Smooth muscle cell of the brain vasculature (primary cell): Measurements from ENCODE around the gene BEST3.

Experiments used
- DNase-seq: peaks from one replicate; pipeline ENCODE4 v3.0.0-alpha.2; 2012; ENCODE audit warnings: low read depth, low spot score

The BEST3 gene

GRCh38 chr12:69698769-69699540 is at the start of gene BEST3:
TSS of gene BEST3 (minus strand) at chr12:69699303. CDS start at chr12:69697798, 1,505 bp downstream.
- DNase-seq: no peak

DNA sequence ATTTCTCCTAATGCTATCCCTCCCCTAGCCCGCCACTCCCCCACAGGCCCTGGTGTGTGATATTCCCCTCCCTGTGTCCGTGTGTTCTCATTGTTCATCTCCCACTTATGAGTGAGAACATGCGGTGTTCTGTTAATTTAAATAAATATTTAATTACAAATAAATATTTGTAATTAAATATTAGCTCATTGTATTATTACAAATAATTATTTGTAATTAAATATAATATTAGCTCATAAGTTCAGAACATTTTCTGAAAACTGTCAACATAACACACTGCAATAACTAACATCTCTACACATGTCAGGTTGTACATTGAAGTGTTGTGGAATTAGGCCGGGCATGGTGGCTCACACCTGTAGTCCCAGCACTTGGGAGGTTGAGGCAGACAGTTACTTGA is 45.0 kb upstream of the BEST3 start:
- DNase-seq: no peak

DNA sequence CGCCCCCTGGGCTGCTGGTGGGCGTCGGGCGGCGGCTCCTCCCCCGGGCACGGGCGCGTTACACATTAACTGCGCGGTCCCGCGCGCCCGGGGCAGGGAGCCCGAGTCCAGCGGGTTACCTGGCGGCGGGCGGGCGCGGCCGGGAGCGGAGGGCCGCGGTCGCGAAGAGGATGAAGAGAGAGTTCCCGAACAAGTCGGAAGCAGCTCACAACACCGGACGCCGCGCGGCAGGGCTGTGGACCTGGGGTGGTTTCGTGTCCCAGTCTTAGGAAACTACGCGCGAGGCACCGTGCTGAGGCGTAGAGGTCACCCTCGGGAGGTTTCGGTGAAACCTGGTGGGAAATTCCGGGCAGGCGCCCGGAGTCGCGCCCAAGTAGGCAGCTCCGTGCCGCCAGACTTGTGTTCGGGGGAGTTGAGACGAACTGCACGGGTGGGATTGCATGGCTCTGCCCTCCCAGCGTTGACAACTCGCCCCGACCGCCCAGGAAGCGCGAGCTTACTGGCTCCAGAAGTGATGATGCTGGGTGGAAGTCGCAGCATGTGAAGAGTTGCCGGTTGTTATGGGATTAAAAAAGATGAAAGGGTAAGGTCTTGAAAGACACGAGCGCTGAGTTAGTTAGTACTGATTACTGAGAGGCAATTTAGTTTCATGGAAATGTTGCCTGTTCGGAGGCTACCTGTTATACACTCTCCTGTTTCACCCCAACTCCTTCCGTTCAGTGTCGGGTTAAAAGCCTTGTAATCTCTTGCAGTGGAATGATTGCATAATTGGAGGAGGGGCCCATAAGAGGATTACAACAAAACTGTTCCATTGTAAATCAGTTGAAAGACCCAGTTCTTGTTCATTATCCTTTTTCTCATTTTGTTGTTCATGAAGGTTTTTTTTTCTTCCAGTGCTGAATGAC is 40.4 kb upstream of the BEST3 start:
- no peak for DNase-seq

DNA sequence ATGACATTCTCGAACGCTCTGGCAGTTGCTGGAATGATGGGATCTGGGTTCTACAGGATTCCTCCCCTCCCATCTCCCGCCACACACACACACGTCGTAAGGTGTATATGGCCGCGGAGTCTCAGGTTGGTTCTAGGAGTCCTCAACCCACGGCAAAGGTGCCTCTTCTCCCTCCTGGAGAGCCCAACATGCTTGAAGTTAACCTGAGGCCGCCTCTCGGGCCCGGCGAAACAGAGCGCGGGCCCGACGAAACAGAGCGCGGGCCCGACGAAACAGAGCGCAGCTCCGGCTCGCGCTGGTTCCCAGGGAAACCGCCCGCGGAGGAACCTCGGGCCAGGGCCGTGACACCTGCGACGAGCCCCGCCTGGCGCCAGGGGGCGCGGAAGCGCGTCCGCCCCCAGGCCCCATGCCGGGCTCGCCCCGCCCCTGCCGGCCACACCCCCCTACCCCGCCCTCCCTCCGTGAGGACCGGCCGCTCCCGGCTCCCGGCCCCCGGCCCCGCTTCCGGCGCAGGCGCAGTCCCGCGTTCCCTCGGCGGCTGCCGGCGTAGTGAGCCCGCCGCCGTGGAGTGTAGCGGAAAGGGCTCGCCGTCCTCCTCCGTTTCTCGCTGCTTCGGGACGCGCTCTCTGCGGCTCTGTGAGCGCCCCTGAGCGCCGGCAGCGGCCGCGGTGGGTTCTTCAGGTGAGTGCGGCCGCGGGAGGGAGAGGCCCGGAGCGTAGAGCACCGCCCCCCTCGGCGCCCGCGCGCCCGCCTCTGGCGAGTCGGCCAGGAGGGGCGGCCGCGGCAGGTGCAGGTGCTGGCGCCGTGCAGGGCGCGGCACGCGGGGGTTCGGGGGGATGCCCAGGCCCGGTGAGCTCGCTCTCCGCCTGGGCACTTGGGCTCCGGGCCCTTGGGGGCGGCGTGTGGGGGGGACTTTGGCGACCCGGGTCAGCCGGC is 39.5 kb upstream of the BEST3 start, which contains the start of gene RAB3IP:
Gene RAB3IP (plus strand): TSS at position 510 of the 936 bp plus-strand sequence. CDS start 16,549 bp downstream, outside the sequence.
- DNase-seq: no peak

- no peak for DNase-seq
Measured at GRCh38 chr12:69733638-69734037, 34.5 kb upstream of the BEST3 start.

- no peak for DNase-seq
Measured at GRCh38 chr12:69732088-69732487, 33.0 kb upstream of the BEST3 start.

GRCh38 chr12:69726922-69727321 is 27.8 kb upstream of the BEST3 start:
- no peak for DNase-seq

- no peak for DNase-seq
Measured at GRCh38 chr12:69720750-69721149, 21.6 kb upstream of the BEST3 start.

GRCh38 chr12:69719336-69720316 is 20.5 kb upstream of the BEST3 start:
- DNase-seq: no peak

DNA sequence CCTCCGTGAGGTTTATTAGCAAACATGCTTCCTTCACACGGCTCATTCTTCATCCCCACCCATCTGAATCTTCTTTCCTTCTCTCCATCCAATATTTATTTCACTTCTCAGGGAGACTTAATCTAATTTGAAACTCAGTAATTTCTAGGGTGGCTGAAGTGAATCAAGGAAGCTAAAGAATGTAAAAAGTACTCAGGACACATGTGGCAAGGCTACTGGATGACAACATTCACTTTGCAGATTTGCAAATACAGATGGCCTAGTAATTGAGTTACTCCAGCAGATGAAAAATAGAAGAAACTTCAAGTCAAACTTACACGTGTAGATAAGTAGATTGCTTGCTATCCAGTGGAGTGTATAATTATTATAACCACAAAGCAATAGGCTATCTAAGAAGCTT is 15.4 kb upstream of the BEST3 start:
- no peak for DNase-seq

GRCh38 chr12:69712826-69713225 is 13.7 kb upstream of the BEST3 start:
- DNase-seq: no peak

GRCh38 chr12:69708649-69709048 is 9.5 kb upstream of the BEST3 start:
- DNase-seq: no peak

DNA sequence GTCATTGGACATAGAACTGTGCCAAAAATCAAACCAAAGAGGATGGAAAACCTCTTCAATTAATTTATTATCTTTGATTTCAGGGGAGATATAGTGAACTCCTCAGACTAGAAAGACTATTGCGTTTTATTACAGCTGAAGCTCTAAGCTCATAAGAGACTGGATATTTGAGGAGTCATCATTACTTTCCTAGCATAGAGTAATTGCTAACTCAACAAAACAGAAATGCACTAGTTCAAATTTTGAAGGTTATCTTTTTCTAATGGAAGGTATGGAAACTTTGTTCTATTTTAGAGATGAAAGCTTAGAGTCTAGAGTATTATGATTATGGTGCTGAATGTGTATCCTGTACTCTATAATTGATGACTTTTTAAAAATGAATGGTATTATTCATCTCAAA is 5.3 kb upstream of the BEST3 start:
- no peak for DNase-seq

GRCh38 chr12:69703146-69703642 is 4.1 kb upstream of the BEST3 start:
- no peak for DNase-seq

GRCh38 chr12:69701826-69702225 is 2.7 kb upstream of the BEST3 start:
- no peak for DNase-seq

- DNase-seq: no peak
Measured at GRCh38 chr12:69698054-69698453, 1.0 kb downstream of the BEST3 start.

DNA sequence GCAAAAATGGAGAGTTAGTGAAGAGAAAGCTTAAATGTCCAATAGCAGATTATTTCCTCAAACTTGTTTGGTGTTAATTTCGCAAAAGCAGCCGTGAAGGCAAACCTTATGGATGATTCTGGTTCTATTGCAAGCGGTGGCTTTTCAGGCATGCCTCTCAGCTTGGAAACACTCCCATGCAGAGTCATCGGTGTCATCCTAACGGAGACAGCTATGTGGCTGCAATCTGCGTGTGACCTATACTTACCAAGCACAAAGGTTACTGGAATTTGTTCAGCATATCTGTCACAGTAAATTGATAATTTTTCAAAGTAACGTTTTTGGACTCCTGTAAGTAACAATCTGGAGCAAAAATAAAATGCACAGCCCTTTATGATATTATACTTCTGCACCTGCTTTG is 5.0 kb downstream of the BEST3 start:
- DNase-seq: no peak

DNA sequence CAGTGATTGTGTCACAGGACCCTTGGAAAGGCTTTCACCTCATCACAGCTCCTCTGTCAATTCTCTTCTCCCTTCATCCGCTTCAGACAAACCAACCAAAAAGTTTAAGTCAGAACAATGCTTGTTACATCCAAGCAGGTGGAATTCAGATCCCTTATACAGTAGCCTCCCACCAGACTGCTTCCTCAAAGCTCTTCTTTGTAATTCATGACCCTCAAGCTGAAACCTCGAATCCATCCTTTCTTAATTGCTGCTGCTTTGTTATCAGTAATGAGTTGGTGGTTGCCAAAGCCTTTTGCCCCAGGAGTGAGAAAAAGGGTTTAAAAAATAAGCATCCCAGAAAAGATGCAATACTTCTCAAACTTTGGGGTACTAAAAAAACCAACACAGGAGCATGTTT is 9.5 kb downstream of the BEST3 start:
- no peak for DNase-seq

DNA sequence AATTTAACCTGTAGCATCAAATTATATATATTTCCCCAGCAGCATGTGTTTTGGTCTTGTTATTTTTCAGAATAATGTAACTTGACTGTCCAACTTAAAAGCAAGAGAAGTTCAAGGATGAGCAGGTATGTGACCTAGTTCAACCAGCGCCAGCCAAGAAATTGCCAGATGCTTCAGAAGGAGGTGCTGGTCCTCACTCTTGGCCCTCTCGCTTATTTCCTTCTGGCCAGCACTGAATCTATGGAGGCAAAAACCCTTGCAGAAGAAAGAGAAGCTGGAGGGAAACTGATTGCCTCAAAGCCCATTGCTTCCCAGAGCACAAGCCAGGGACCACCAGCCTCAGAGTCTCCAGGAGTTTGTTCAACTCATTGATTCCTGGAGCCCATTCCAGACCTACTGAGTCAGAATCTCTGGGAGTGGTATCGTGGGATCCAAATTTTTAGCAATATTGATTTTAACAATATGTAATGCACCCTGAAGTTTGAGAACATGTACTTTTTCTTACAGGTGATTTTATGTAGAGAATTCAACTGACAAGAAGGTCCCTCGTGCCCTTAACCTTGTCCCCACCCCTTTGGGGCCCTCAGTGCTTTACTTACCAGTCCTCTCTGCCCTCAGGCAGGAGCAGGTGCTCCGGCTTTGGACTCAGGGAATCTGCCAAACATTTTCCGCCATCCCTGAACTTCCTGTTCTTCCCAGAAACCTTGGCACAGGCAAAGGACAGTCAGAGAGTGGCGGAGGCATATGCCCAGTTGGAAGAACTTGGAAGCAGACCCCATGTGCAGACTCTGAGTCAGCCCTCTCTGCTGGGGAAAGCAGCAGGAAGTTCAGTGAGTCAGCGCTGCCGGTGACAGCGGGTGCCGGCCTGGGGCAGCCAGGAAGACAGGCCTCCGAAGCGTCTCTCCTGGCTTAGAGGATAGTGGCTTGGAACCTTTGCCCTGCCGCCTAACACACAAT is 10.4 kb downstream of the BEST3 start:
- peak; percentile 88 for DNase-seq
